HCT116 (cell line): ENCODE data around the gene ALKBH2. TPM values are rescaled to one million over a fixed set of nuclear protein-coding genes. Genes with fewer than 3 reads are reported as not detected.

Experiments used
- ATAC-seq: fragments of 200-7000 bp; cut with Tn5 transposase; 2 replicates; pipeline ENCODE4 v1.9.1; 2020; ENCODE audit warnings: mild to moderate bottlenecking, moderate library complexity
- BruUV-seq: library from RNA; stranded (reverse); fragments of 400-500 nt; replicated peaks from 2 replicates; lab custom pipeline; 2021; lab: Mats Ljungman, UMichigan
- CTCF ChIA-PET: fragments of 300-600 bp; sonication (Branson Sonifier 250); formaldehyde crosslinking; loops from one replicate; lab custom pipeline; 2021; ENCODE audit warnings: antibody characterized with exemption; lab: Charles Lee
- POLR2A ChIA-PET: fragments of 300-600, 350-600 bp; sonication (Branson Sonifier 250); formaldehyde crosslinking; loops from one replicate; lab custom pipeline; 2021; ENCODE audit warnings: antibody characterized with exemption; lab: Charles Lee
- RAD21 ChIA-PET, 2 experiments: fragments of 300-600 bp; sonication (Branson Sonifier 250); formaldehyde crosslinking; loops; one replicate each; lab custom pipeline; 2023; ENCODE audit warnings: low total read pairs in 2 of 2; ENCODE audit not compliant: uncharacterized antibody in 2 of 2, unreplicated experiment in 2 of 2, low non-redundant PET in 1 of 2; lab: Charles Lee
- DNase-seq: peaks from one replicate; pipeline ENCODE4 v3.0.0-alpha.2; 2010; ENCODE audit warnings: low read depth, low spot score
- H2AFZ ChIP-seq: fragments of 200-600 bp; shearing (Covaris generic), sonication (generic); 2 replicates; pipeline ENCODE4 v1.6.1; 2017; ENCODE audit warnings: low read depth, mixed run types, mixed read lengths, antibody characterized with exemption, low read length; ENCODE audit not compliant: poor library complexity, severe bottlenecking
- H3K27ac ChIP-seq: 2 replicates; pipeline ENCODE4 v1.5.1; 2012; ENCODE audit warnings: low read depth, low read length
- H3K27me3 ChIP-seq: fragments of 200-600 bp; sonication (generic); 2 replicates; pipeline ENCODE4 v1.6.1; 2016; ENCODE audit warnings: mixed run types, low read length, mixed read lengths; ENCODE audit not compliant: insufficient read depth
- H3K36me3 ChIP-seq, 2 experiments: fragments of 200-500 bp in 1 of 2; fragments of 200-600 bp in 1 of 2; sonication (Bioruptor generic) in 1 of 2; sonication (generic) in 1 of 2; 2 replicates each; pipeline versions ENCODE4 v1.5.1 to v1.6.1; 2014 to 2016; ENCODE audit warnings: low read length in 2 of 2, inconsistent platforms in 1 of 2, mixed read lengths in 1 of 2, mixed run types in 1 of 2; ENCODE audit not compliant: insufficient read depth in 2 of 2, control insufficient read depth in 1 of 2
- H3K4me1 ChIP-seq, 2 experiments: fragments of 200-600 bp in 1 of 2; sonication (generic) in 1 of 2; 2 replicates each; pipeline versions ENCODE4 v1.5.1 to v1.6.1; 2012 to 2017; ENCODE audit warnings: low read length in 2 of 2, inconsistent platforms in 1 of 2, mild to moderate bottlenecking in 1 of 2, mixed read lengths in 1 of 2, mixed run types in 1 of 2, moderate library complexity in 1 of 2; ENCODE audit not compliant: insufficient read depth in 2 of 2, control insufficient read depth in 1 of 2
- H3K4me2 ChIP-seq: fragments of 200-600 bp; sonication (generic); 2 replicates; pipeline ENCODE4 v1.6.1; 2017; ENCODE audit warnings: mixed run types, low read length, mixed read lengths
- H3K4me3 ChIP-seq, 2 experiments: fragments of 200-600 bp in 1 of 2; sonication (generic) in 1 of 2; replicated peaks in 1 of 2; 2 replicates each; pipeline ENCODE4 v1.5.1; 2011 to 2016; ENCODE audit warnings: low read length in 2 of 2, control low read depth in 1 of 2, low read depth in 1 of 2, mild to moderate bottlenecking in 1 of 2, mixed read lengths in 1 of 2, mixed run types in 1 of 2
- H3K79me2 ChIP-seq: fragments of 200-600 bp; sonication (generic); 2 replicates; pipeline ENCODE4 v1.6.1; 2017; ENCODE audit warnings: mild to moderate bottlenecking, mixed run types, low read length, moderate library complexity, mixed read lengths; ENCODE audit not compliant: insufficient read depth
- H3K9ac ChIP-seq: fragments of 200-600 bp; sonication (generic); 2 replicates; pipeline ENCODE4 v1.6.1; 2016; ENCODE audit warnings: low read length, mixed read lengths
- H3K9me2 ChIP-seq: fragments of 200-600 bp; sonication (generic), shearing (Covaris generic); 2 replicates; pipeline ENCODE4 v1.6.1; 2017; ENCODE audit warnings: mixed run types, mild to moderate bottlenecking, moderate library complexity; ENCODE audit not compliant: insufficient read depth
- H3K9me3 ChIP-seq, 2 experiments: fragments of 200-500 bp in 1 of 2; fragments of 200-600 bp in 1 of 2; sonication (Bioruptor generic) in 1 of 2; sonication (generic) in 1 of 2; 2 replicates each; pipeline ENCODE4 v1.6.1; 2014 to 2017; ENCODE audit warnings: low read length in 2 of 2, mixed read lengths in 2 of 2, inconsistent platforms in 1 of 2, low read depth in 1 of 2, mild to moderate bottlenecking in 1 of 2, mixed run types in 1 of 2, moderate library complexity in 1 of 2; ENCODE audit not compliant: control insufficient read depth in 1 of 2, insufficient read depth in 1 of 2
- H4K20me1 ChIP-seq: fragments of 200-600 bp; sonication (generic), shearing (Covaris generic); 2 replicates; pipeline ENCODE4 v1.6.1; 2017; ENCODE audit warnings: mixed run types, mild to moderate bottlenecking, moderate library complexity; ENCODE audit not compliant: insufficient read depth
- ATF3 ChIP-seq: IDR thresholded peaks from 2 replicates; pipeline ENCODE4 v1.6.1; 2012
- CBX3 ChIP-seq: IDR thresholded peaks from 2 replicates; pipeline ENCODE4 v1.6.1; 2012; ENCODE audit warnings: low read depth
- CEBPB ChIP-seq: IDR thresholded peaks from 2 replicates; pipeline ENCODE4 v1.6.1; 2012; ENCODE audit warnings: low read depth
- EZH2phosphoT487 ChIP-seq: fragments of 200-600 bp; IDR thresholded peaks from 2 replicates; pipeline ENCODE4 v1.6.1; 2018; ENCODE audit warnings: antibody characterized with exemption, borderline replicate concordance
- FOSL1 ChIP-seq: IDR thresholded peaks from 2 replicates; pipeline ENCODE4 v1.6.1; 2012; ENCODE audit warnings: low read depth
- JUND ChIP-seq: IDR thresholded peaks from 2 replicates; pipeline ENCODE4 v1.6.1; 2012
- SRF ChIP-seq: IDR thresholded peaks from 2 replicates; pipeline ENCODE4 v1.6.1; 2012; ENCODE audit warnings: low read depth
- ZFX ChIP-seq: fragments of 450-650 bp; IDR thresholded peaks from 2 replicates; pipeline ENCODE4 v1.6.1; 2017
- ZNF274 ChIP-seq: fragments of 200-500 bp; sonication (Bioruptor generic); IDR thresholded peaks from 2 replicates; pipeline ENCODE4 v1.6.1; 2014; ENCODE audit warnings: mild to moderate bottlenecking, low read depth, low read length, inconsistent platforms
- intact Hi-C: fragments of 100-400 bp; cut with micrococcal nuclease; formaldehyde crosslinking; loops from 2 replicates; pipeline ENCODE4 v1.10.0; 2022
- total RNA-seq: library from RNA; stranded (reverse); gene quantifications from one replicate; pipeline ENCODE4 v1.2.1, GENCODE V29; 2021; ENCODE audit not compliant: unreplicated experiment

Gene ALKBH2
- total RNA-seq, 1 experiment from 2014 or later = 35.8 TPM

GRCh38 chr12:109120557-109120956 lies 27.3 kb upstream of the ALKBH2 start:
- H4K20me1 ChIP-seq = no peaks in the 10 kb centered on the region
- no peaks in the 10 kb centered on the region for H3K36me3 ChIP-seq
- DNase-seq = no peak
- H3K9me2 ChIP-seq = no peaks in the 10 kb centered on the region
- CTCF ChIA-PET = interaction anchor here (3.6 kb wide), 1 partner anchor 9 kb away, joined by 15 read pairs; no protein-coding TSS in a partner anchor
- POLR2A ChIA-PET = no interaction called here
- H3K4me1 ChIP-seq = no peaks in the 10 kb centered on the region
- no peaks in the 10 kb centered on the region for H3K27me3 ChIP-seq
- intact Hi-C loops = no loop called here
- H3K27ac ChIP-seq = no peak overlapping the region
- BruUV-seq = no TSS peak
- no peak overlapping the region for H2AFZ ChIP-seq
- H3K9me3 ChIP-seq = no peaks in the 10 kb centered on the region
- H3K79me2 ChIP-seq = no peaks in the 10 kb centered on the region
- no peak overlapping the region for H3K4me2 ChIP-seq
- TF ChIP-seq ZNF274 (no peak), SRF (no peak), CBX3 (no peak), JUND (no peak), ATF3 (no peak)
- TF ChIP-seq, all 23 proteins: peak for 0
- Histone ChIP-seq H3K4me3 (no peak overlapping the region), H3K9ac (no peak overlapping the region)
- ATAC-seq = no peak
- RAD21 ChIA-PET = no interaction called here

- no peaks in the 10 kb centered on the region for H4K20me1 ChIP-seq
- TF ChIP-seq FOSL1 (no peak), EZH2phosphoT487 (no peak), ZFX (no peak), CEBPB (no peak), JUND (no peak)
- TF ChIP-seq, all 23 proteins: peak for 0
- Histone ChIP-seq H3K27me3 (no peaks in the 10 kb centered on the region), H3K36me3 (no peaks in the 10 kb centered on the region), H3K4me2 (no peak overlapping the region), H3K79me2 (no peaks in the 10 kb centered on the region), H2AFZ (no peak overlapping the region), H3K9me3 (no peaks in the 10 kb centered on the region), H3K9me2 (no peaks in the 10 kb centered on the region), H3K27ac (no peak overlapping the region), H3K4me3 (no peak overlapping the region), H3K4me1 (no peaks in the 10 kb centered on the region), H3K9ac (no peak overlapping the region)
- intact Hi-C loops = no loop called here
- ChIA-PET CTCF (interaction anchor here (3.6 kb wide), 1 partner anchor 8 kb away, joined by 15 read pairs; no protein-coding TSS in a partner anchor), POLR2A (no interaction called here), RAD21 (no interaction called here)
- no peak for DNase-seq
- no TSS peak for BruUV-seq
- ATAC-seq = no peak
Observed at GRCh38 chr12:109120095-109120494, 26.8 kb upstream of the ALKBH2 start.
